Measurements from ENCODE around the gene MIPOL1.

Gene MIPOL1

DNA sequence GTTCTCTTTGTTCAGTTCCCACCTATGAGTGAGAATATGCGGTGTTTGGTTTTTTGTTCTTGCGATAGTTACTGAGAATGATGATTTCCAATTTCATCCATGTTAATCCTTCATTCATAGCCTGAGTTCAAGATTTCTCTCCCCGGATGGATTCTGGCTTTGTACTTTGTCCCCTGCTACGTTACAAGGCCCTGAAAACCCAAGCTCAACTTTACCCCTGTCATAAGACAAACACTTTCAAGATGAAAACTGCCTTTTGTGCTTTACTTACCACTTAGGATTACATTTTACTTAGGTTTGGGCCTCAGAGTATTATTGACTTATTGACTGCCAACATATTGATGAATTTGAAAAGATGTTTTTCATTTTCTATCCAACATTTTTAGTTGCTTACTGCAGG is 361.0 kb downstream of the MIPOL1 start:
- DNase-seq: no peak

DNA sequence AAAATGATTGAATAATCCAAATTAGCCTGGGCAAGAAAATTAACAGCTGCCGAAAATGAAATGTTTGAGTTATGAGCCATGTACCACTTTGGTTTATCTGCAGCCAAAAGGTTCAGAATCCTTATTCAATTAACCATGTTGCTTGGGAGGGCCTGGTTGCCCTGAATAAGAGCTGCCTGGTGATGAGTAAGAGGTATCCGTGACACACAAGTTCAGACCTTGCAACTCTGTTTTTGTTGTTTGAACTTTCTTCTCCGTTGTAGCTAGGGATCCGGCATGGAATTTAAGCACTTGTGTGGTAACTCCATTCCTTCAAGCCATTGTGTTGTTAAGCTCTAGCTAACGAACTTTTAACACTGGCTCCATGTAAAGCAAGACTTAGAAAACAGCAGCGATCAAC is 361.6 kb downstream of the MIPOL1 start:
- DNase-seq: no peak

- no peak for DNase-seq
These were observed 365.5 kb downstream of the MIPOL1 start for GRCh38 chr14:37563189-37563588.

DNA sequence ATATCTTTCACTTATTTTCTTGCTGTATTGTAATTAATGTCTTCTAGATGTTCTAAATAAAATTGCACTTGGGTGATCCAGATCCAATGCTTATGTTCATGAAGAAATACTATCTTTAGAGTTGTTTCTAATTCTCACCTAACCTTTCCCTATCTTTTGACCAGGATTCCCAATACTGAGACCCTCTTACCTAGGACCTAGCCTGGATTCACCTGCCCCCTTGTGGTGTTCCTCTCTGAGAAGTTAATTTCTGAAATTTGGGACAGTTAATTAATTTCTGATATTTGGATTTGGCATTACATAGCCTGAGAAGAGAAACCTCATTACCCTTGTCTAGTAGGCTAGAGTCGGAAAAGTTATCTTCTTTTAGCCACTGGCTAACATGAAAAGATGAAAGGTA is 367.8 kb downstream of the MIPOL1 start:
- DNase-seq: no peak

DNA sequence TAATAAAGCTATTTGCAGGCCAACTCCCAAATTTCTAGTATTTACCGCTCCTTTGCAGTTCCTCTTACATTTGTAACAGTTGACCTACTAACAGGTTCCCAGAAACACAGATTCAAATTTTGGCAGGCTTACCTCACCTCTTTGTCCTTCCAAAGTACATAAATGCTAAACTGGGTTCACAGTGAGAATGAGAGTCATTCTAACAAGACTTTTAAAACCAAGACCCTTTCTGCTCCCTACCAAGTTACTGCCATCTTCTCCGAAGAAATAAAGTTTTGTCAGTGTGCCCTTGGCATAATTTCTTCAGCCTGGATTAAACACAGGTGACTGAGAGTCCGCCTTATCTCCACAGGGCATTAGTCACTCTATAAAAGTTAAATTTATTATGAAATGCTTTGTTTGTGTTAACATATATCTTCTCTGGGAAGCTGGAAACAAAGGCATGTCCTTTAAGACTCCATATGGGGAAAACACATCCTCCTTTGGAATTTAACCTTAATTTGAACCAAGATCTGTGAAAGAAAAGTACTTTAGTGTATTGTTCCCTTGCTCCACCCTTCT is 369.2 kb downstream of the MIPOL1 start:
- DNase-seq: no peak

DNA sequence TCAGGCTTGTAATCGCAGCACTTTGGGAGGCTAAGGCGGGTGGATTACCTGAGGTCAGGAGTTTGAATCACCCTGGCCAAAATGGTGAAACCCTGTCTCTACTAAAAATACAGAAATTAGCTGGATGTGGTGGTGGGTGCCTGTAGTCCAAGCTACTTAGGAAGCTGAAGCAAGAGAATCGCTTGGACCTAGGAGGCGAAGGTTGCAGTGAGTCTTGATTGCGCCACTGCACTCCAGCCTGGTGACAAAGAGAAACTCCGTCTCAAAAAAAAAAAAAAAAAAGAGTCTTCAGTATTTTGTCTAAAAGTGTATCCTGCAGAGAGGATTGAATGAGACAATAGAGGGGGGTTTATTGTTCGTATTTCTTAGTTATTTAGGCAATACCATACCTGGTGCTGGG is 372.0 kb downstream of the MIPOL1 start:
- DNase-seq: no peak

DNA sequence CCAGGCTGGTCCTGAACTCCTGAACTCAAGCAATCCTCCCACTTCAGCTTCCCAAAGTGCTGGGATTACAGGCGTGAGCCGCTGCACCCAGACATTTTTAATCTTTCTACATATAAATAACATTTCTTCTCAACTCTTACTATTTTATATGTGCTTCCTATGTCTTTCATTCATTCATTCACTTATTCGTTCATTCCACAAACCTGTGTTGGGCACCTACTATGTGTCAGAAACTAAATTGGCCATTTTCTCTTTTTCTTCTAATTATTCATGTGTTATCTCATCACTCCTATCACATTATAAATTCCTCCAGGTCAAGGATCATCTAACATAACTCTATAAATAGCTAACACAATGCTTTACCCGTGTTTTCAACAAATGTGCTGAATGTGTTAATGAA is 373.7 kb downstream of the MIPOL1 start:
- DNase-seq: no peak

GRCh38 chr14:37573356-37573755 is 375.6 kb downstream of the MIPOL1 start:
- no peak for DNase-seq

DNA sequence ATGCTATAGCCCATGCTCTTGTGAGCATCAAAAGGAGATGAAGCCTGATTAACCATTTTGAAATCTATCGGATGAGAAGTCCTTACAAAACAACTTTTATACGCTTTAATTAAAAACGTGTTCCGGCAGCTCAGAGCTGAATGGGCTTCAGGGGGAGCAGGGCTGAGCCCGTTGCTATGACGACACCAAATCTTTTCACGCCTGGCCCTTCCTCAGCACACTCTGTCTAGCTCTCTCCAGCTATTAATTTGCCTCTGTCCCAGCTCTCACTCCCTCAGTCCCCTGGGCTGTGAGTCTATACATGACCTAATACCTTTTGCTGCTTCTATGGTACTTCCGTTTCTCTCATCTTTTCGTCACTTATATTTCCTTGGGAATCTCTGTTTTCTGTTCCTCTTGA is 381.5 kb downstream of the MIPOL1 start:
- DNase-seq: peak; percentile 17

- DNase-seq: no peak
These were observed 382.4 kb downstream of the MIPOL1 start for GRCh38 chr14:37580146-37580545.

DNA sequence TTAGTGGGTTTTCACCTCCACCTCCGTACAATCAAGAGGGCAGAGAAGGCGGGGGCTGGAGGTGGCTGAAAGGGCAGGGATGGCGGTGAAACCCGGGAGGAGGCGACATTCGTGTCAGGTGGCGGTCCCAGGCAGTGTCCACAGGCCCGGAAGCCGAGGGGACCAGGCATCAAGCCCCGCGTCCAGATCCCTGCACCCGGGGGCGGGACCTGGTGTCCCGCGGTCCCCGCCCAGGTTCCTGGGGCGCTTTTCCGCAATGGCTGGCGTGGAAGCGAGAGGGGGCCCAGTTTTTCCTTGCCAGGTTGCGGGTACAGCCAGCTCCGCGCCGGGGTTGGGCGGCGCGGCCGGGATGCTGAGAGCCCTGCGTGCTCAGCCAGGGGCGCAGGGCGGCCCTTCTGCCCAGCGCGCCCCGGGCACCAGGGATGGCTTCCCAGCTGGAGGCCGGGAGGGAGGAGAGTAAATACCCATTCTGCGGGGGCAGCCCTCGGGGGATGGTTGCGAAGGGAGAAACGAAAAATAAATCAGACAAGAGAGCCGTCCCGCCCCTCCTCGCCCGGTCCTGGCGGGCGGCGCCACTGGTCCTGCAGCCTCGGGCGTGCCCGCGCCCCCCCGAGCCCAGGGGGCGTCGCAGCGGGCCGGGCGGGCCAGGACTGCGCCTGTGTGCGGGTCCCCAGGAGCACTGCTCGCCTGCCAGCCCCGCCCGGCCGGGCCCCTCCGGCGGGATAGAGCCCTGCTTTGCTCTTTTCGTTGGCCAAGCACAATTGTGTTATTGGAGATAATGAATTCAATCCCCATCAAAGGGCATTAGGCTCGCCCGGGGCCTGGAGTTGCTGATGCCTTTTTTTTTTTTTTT is 385.8 kb downstream of the MIPOL1 start:
- DNase-seq: peak; percentile 50

DNA sequence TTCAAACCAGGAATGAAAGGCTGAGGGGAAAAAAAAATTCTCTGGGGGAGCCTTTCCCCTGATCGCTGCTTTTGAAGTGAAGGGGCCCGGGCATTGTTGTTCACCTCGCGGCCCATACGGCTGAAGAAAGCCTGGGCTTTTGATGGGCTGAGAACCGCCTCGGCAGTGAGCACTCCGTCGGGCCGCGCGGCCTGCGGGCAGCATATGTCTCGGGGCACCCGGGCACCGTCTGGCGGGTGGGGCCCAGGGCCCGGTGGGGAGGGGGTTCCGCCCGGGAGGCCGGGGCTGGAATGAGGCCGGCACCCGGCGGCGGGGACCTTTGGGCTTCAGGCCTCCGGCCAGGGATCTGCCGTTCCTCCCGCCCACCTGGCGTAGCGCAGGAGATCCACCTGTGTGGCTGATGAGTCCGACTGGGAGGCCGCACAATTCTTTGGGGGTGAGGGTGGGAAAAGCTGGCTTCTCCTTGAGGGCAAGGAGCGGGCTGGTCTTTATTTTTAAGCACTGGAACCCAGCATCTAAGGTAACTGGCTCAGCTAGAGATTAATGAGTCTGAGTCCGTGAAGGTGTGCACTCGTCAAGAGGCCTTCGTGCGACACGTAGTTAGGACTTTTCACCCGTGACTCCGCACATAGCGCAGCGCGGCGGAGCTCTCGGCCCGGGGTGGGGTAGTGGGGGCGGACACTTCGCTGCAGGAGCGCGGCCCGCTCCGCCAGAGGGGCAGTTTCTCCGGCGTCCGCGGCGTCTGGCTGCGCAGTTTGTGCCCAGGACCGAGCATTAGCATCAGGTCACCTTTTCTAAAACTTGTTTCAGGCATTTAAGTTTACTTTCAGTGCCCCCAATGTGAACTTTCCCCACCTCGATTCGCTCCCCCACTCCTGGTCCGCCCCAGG is 386.7 kb downstream of the MIPOL1 start:
- no peak for DNase-seq

GRCh38 chr14:37585101-37585511 is 387.4 kb downstream of the MIPOL1 start:
- no peak for DNase-seq

- no peak for DNase-seq
These were observed 388.4 kb downstream of the MIPOL1 start for GRCh38 chr14:37585971-37586796.

- no peak for DNase-seq
These were observed 389.0 kb downstream of the MIPOL1 start for GRCh38 chr14:37586797-37587130.

DNA sequence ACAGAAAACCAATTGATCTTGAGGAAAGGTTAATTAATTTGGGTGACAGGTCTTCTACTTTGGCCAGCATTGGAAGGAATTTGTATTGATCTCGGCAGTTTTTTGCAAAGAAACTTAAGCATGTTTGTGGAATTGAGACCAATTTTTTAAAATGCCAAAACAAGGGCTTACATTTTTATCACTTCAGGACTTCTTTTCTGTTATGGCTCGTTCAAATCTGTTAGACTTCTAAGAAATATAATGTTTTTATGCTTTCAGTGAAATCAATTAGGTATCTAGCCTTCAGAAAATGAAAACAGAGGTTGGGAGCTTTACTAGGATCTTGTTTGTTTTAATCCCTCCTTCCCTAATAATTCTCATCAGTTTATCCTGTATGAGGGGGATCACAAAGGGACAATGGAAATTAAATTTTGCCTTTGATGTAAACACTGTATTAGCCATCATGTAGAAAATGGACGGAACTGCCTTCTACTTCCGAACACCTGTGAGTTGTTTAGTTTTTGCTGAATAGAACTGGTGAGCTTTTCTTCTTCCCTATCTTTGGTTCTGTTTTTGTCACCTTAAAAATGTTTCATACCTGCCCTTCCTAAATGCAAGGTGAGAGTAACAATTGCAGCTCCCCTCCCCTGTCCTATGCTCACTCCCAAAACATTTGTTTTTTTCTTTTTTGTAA is 389.5 kb downstream of the MIPOL1 start:
- no peak for DNase-seq

DNA sequence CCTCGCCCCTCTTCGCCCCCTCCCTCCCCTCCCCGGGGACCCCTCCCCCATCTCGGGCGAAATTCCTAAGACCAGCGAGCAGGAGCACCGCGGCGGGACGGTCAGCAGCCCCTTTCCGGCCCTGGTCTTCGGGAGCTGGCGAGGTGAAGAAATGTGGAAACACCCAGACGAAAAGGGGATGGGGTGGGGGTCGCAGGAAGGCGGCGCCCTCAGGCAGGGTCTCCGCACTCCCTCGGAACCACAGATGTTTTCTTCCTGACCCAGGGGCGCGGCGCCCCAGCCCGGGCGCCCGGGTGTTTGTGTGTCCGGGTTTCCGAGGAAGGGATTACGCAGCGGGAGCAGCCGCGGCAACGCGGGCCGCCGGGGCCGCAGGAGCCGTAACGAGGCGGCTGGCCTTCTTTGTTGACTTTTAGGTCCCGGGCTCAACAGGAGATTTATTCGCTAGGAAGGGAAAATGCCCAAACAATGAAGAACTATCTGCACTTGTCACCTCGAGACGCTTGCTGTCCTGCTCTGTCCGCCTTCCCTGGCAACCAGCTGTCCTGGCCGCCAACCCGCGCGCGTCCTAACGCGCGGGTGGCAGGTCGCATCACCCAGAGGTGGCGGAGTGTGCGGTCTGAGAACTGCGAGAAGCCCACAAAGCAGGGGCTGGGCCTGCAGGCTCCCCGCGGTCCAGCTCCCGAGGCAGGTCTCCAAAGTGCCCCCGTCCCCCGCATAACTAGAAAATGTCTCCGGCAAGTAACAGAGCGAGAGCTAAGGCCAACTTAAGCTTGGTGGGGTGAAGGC is 390.3 kb downstream of the MIPOL1 start:
- DNase-seq: no peak

DNA sequence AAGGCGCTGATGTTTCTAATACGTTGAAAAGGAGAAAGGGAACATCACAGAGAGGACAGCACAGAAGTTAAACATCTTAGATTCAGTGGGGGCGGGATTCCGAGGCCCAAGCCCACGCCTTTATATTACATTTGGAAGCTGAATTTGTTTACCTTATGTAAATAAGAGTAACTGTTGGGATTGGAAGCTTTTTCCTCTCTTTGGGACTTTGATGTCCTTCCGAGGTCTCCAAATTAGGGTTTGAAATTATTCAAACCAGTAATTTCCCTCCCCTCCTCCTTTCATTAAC is 390.9 kb downstream of the MIPOL1 start:
- no peak for DNase-seq

GRCh38 chr14:37588956-37589714 is 391.4 kb downstream of the MIPOL1 start:
- no peak for DNase-seq

GRCh38 chr14:37589715-37590427 is 392.1 kb downstream of the MIPOL1 start:
- DNase-seq: no peak

Measured in NCI-H2227 treated with DMSO at 0.1 percent for 48 hours (cell line).